ENCODE measurements around the gene TMEM163. TPM values are rescaled to one million over a fixed set of nuclear protein-coding genes. Genes with fewer than 3 reads are reported as not detected.
"Not testable (repeated sequence)": the region's sequence is repeated elsewhere in the genome, so short reads cannot be mapped to it uniquely, and the experiment has no call there.

The TMEM163 gene
- total RNA-seq, 4 donors from 2014 or later = 0.34 to 1.2 TPM; not detected in 2

GRCh38 chr2:134762508-134762907, 43.7 kb upstream of the TMEM163 start:
- no peaks in the 10 kb centered on the region for H3K27me3 ChIP-seq
- H3K4me1 ChIP-seq = no peaks in the 10 kb centered on the region
- H3K4me3 ChIP-seq = no peak overlapping the region
- no peaks in the 10 kb centered on the region for H3K36me3 ChIP-seq
- H3K27ac ChIP-seq = no peak overlapping the region
- TF ChIP-seq, protein P1, sequence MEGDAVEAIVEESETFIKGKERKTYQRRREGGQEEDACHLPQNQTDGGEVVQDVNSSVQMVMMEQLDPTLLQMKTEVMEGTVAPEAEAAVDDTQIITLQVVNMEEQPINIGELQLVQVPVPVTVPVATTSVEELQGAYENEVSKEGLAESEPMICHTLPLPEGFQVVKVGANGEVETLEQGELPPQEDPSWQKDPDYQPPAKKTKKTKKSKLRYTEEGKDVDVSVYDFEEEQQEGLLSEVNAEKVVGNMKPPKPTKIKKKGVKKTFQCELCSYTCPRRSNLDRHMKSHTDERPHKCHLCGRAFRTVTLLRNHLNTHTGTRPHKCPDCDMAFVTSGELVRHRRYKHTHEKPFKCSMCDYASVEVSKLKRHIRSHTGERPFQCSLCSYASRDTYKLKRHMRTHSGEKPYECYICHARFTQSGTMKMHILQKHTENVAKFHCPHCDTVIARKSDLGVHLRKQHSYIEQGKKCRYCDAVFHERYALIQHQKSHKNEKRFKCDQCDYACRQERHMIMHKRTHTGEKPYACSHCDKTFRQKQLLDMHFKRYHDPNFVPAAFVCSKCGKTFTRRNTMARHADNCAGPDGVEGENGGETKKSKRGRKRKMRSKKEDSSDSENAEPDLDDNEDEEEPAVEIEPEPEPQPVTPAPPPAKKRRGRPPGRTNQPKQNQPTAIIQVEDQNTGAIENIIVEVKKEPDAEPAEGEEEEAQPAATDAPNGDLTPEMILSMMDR (IDR thresholded peaks at IDR 0.05) = no peak
- no peak for TF ChIP-seq POLR2A (IDR thresholded peaks at IDR 0.05)
- no peak for DNase-seq
- intact Hi-C loops (cut with DNase I; ENCODE audit: low total_unique reads) = no loop called here
- H3K9me3 ChIP-seq = no peaks in the 10 kb centered on the region

- no peak for DNase-seq
- H3K9me3 ChIP-seq = no peaks in the 10 kb centered on the region
- H3K27ac ChIP-seq = no peak overlapping the region
- intact Hi-C loops (cut with DNase I; ENCODE audit: low total_unique reads) = no loop called here
- no peaks in the 10 kb centered on the region for H3K27me3 ChIP-seq
- TF ChIP-seq, protein P1 (IDR thresholded peaks at IDR 0.05) = no peak
- TF ChIP-seq POLR2A (IDR thresholded peaks at IDR 0.05) = no peak
- no peak overlapping the region for H3K4me3 ChIP-seq
- H3K36me3 ChIP-seq = no peaks in the 10 kb centered on the region
- H3K4me1 ChIP-seq = no peaks in the 10 kb centered on the region
Measured at GRCh38 chr2:134760385-134760784, 41.6 kb upstream of the TMEM163 start.

DNA sequence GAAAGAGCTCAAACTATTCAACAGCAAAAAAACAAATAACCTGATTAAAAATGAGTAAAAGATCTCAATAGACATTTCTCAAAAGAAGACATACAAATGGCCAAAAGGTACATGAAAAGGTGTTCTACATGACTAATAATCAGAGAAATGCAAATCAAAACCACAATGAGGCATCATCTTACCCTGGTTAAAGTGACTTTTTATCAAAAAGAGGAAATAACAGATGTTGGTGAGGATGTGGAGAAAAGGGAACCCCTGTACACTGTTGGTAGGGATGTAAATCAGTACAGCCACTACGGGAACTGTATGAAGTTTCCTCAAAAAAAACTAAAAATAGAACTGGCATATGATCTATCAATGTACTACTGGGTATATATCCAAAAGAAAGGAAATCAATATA, 39.8 kb upstream of the TMEM163 start:
- intact Hi-C loops (cut with DNase I; ENCODE audit: low total_unique reads) = no loop called here

GRCh38 chr2:134751981-134752380, 33.2 kb upstream of the TMEM163 start:
- H3K36me3 ChIP-seq; DNase-seq; intact Hi-C loops (cut with DNase I; ENCODE audit: low total_unique reads): not testable (repeated sequence)

More for the DNA sequence above, 39.8 kb upstream of the TMEM163 start:
- H3K27me3 ChIP-seq = no peaks in the 10 kb centered on the region
- no peak for DNase-seq
- no peaks in the 10 kb centered on the region for H3K36me3 ChIP-seq
- no peak overlapping the region for H3K27ac ChIP-seq
- TF ChIP-seq POLR2A (IDR thresholded peaks at IDR 0.05) = no peak
- TF ChIP-seq, protein P1 (IDR thresholded peaks at IDR 0.05) = no peak
- H3K9me3 ChIP-seq = no peaks in the 10 kb centered on the region
- no peak overlapping the region for H3K4me3 ChIP-seq
- H3K4me1 ChIP-seq = no peaks in the 10 kb centered on the region

GRCh38 chr2:134745546-134745945, 26.7 kb upstream of the TMEM163 start:
- DNase-seq = no peak
- H3K36me3 ChIP-seq = no peaks in the 10 kb centered on the region
- H3K9me3 ChIP-seq = no peaks in the 10 kb centered on the region
- H3K4me3 ChIP-seq = no peak overlapping the region
- no peaks in the 10 kb centered on the region for H3K27me3 ChIP-seq
- H3K27ac ChIP-seq = no peak overlapping the region
- intact Hi-C loops (cut with DNase I; ENCODE audit: low total_unique reads) = no loop called here
- no peak for TF ChIP-seq POLR2A (IDR thresholded peaks at IDR 0.05)
- TF ChIP-seq, protein P1 (IDR thresholded peaks at IDR 0.05) = no peak
- no peaks in the 10 kb centered on the region for H3K4me1 ChIP-seq

More at GRCh38 chr2:134751981-134752380, 33.2 kb upstream of the TMEM163 start:
- not testable (repeated sequence) for H3K9me3 ChIP-seq, H3K4me1 ChIP-seq, H3K27ac ChIP-seq, H3K4me3 ChIP-seq, H3K27me3 ChIP-seq

GRCh38 chr2:134745023-134745422, 26.2 kb upstream of the TMEM163 start:
- Histone ChIP-seq H3K4me3 (no peak overlapping the region), H3K27me3 (no peaks in the 10 kb centered on the region), H3K27ac (no peak overlapping the region), H3K4me1 (no peaks in the 10 kb centered on the region), H3K9me3 (no peaks in the 10 kb centered on the region), H3K36me3 (no peaks in the 10 kb centered on the region)
- TF ChIP-seq, protein P1 (IDR thresholded peaks at IDR 0.05) = no peak
- no peak for TF ChIP-seq POLR2A (IDR thresholded peaks at IDR 0.05)
- intact Hi-C loops (cut with DNase I; ENCODE audit: low total_unique reads) = no loop called here
- DNase-seq = no peak

Data from uterus (tissue), 4 donors.